ENCODE data around the gene MREG.

MREG gene

GRCh38 chr2:215904101-215904500 lies 109.2 kb downstream of the MREG start:
- Histone ChIP-seq H3K9me2 (replicated peaks; ENCODE audit: low read depth, low read length) (no peaks in the 10 kb centered on the region), H3K9me3 (ENCODE audit: insufficient read depth, low read depth, low read length) (no peaks in the 10 kb centered on the region), H4K20me1 (ENCODE audit: insufficient read depth, low read length, poor library complexity, severe bottlenecking) (no peaks in the 10 kb centered on the region), H3K4me1 (ENCODE audit: insufficient read depth, low read length, poor library complexity, severe bottlenecking) (no peaks in the 10 kb centered on the region), H3K4me3 (ENCODE audit: low read length, poor library complexity, severe bottlenecking) (no peak overlapping the region), H3K36me3 (ENCODE audit: insufficient read depth, low read length) (no peaks in the 10 kb centered on the region), H3K4me2 (ENCODE audit: low read depth, low read length, poor library complexity, severe bottlenecking) (no peak overlapping the region), H3F3A (ENCODE audit: low read depth) (no peaks in the 10 kb centered on the region), H3K79me2 (ENCODE audit: insufficient read depth, low read length) (no peaks in the 10 kb centered on the region), H2AFZ (ENCODE audit: low read length) (no peak overlapping the region), H3K9ac (ENCODE audit: low read depth, low read length, poor library complexity, severe bottlenecking) (no peak overlapping the region), H3K27me3 (ENCODE audit: insufficient read depth, low read length, poor library complexity, severe bottlenecking) (no peaks in the 10 kb centered on the region)
- TF ChIP-seq EZH2phosphoT487 (IDR thresholded peaks at IDR 0.05; ENCODE audit: borderline replicate concordance) (no peak), CTCF (conservative IDR thresholded peaks at IDR 0.05; ENCODE audit: low read length) (no peak)

GRCh38 chr2:215903203-215903602 lies 110.1 kb downstream of the MREG start:
- no peaks in the 10 kb centered on the region for H3K79me2 ChIP-seq (ENCODE audit: insufficient read depth, low read length)
- H3K27me3 ChIP-seq (ENCODE audit: insufficient read depth, low read length, poor library complexity, severe bottlenecking) = no peaks in the 10 kb centered on the region
- H3F3A ChIP-seq (ENCODE audit: low read depth) = no peaks in the 10 kb centered on the region
- H3K4me2 ChIP-seq (ENCODE audit: low read depth, low read length, poor library complexity, severe bottlenecking) = no peak overlapping the region
- H4K20me1 ChIP-seq (ENCODE audit: insufficient read depth, low read length, poor library complexity, severe bottlenecking) = no peaks in the 10 kb centered on the region
- H2AFZ ChIP-seq (ENCODE audit: low read length) = no peak overlapping the region
- H3K9me2 ChIP-seq (replicated peaks; ENCODE audit: low read depth, low read length) = no peaks in the 10 kb centered on the region
- H3K4me1 ChIP-seq (ENCODE audit: insufficient read depth, low read length, poor library complexity, severe bottlenecking) = no peaks in the 10 kb centered on the region
- no peaks in the 10 kb centered on the region for H3K36me3 ChIP-seq (ENCODE audit: insufficient read depth, low read length)
- no peak for TF ChIP-seq CTCF (conservative IDR thresholded peaks at IDR 0.05; ENCODE audit: low read length)
- TF ChIP-seq EZH2phosphoT487 (IDR thresholded peaks at IDR 0.05; ENCODE audit: borderline replicate concordance) = no peak
- H3K9me3 ChIP-seq (ENCODE audit: insufficient read depth, low read depth, low read length) = no peaks in the 10 kb centered on the region
- no peak overlapping the region for H3K9ac ChIP-seq (ENCODE audit: low read depth, low read length, poor library complexity, severe bottlenecking)
- no peak overlapping the region for H3K4me3 ChIP-seq (ENCODE audit: low read length, poor library complexity, severe bottlenecking)

- TF ChIP-seq EZH2phosphoT487 (IDR thresholded peaks at IDR 0.05; ENCODE audit: borderline replicate concordance) (no peak), CTCF (conservative IDR thresholded peaks at IDR 0.05; ENCODE audit: low read length) (no peak)
- no peak overlapping the region for H3K4me3 ChIP-seq (ENCODE audit: low read length, poor library complexity, severe bottlenecking)
- H3K4me1 ChIP-seq (ENCODE audit: insufficient read depth, low read length, poor library complexity, severe bottlenecking) = no peaks in the 10 kb centered on the region
- H3K4me2 ChIP-seq (ENCODE audit: low read depth, low read length, poor library complexity, severe bottlenecking) = no peak overlapping the region
- H4K20me1 ChIP-seq (ENCODE audit: insufficient read depth, low read length, poor library complexity, severe bottlenecking) = no peaks in the 10 kb centered on the region
- H3K36me3 ChIP-seq (ENCODE audit: insufficient read depth, low read length) = no peaks in the 10 kb centered on the region
- H3K9me3 ChIP-seq (ENCODE audit: insufficient read depth, low read depth, low read length) = no peaks in the 10 kb centered on the region
- no peaks in the 10 kb centered on the region for H3K9me2 ChIP-seq (replicated peaks; ENCODE audit: low read depth, low read length)
- no peak overlapping the region for H3K9ac ChIP-seq (ENCODE audit: low read depth, low read length, poor library complexity, severe bottlenecking)
- no peaks in the 10 kb centered on the region for H3F3A ChIP-seq (ENCODE audit: low read depth)
- H3K79me2 ChIP-seq (ENCODE audit: insufficient read depth, low read length) = no peaks in the 10 kb centered on the region
- H2AFZ ChIP-seq (ENCODE audit: low read length) = no peak overlapping the region
- H3K27me3 ChIP-seq (ENCODE audit: insufficient read depth, low read length, poor library complexity, severe bottlenecking) = no peaks in the 10 kb centered on the region
Observed at GRCh38 chr2:215901796-215902195, 111.6 kb downstream of the MREG start.
